GM19438 (cell line): ENCODE data around the gene THADA.

ENCODE experiments used
- ATAC-seq: cut with Tn5 transposase; IDR thresholded peaks from one replicate; pipeline ENCODE4 v1.9.1; 2021; ENCODE audit warnings: low read depth; ENCODE audit not compliant: unreplicated experiment

Gene THADA

GRCh38 chr2:43220229-43220751 is 375.5 kb downstream of the THADA start:
- no peak for ATAC-seq

- peak; percentile 54 for ATAC-seq
Observed at GRCh38 chr2:43219383-43220228, 376.2 kb downstream of the THADA start.

GRCh38 chr2:43218702-43219382 is 377.0 kb downstream of the THADA start:
- peak; percentile 35 for ATAC-seq

GRCh38 chr2:43218155-43218701 is 377.6 kb downstream of the THADA start:
- ATAC-seq: peak; percentile 10

- no peak for ATAC-seq
Observed at GRCh38 chr2:43217228-43218154, 378.3 kb downstream of the THADA start.

- no peak for ATAC-seq
Observed at GRCh38 chr2:43216629-43217028, 379.2 kb downstream of the THADA start.

- ATAC-seq: no peak
Observed at GRCh38 chr2:43215673-43216255, 380.1 kb downstream of the THADA start.

- ATAC-seq: no peak
Observed at GRCh38 chr2:43214253-43214652, 381.6 kb downstream of the THADA start.

GRCh38 chr2:43212931-43213330 is 382.9 kb downstream of the THADA start:
- ATAC-seq: no peak

- ATAC-seq: no peak
Observed at GRCh38 chr2:43212216-43212835, 383.5 kb downstream of the THADA start.

- no peak for ATAC-seq
Observed at GRCh38 chr2:43210467-43211303, 385.2 kb downstream of the THADA start.

- ATAC-seq: no peak
Observed at GRCh38 chr2:43210125-43210466, 385.7 kb downstream of the THADA start.

- ATAC-seq: no peak
Observed at GRCh38 chr2:43209204-43209717, 386.6 kb downstream of the THADA start.

- no peak for ATAC-seq
Observed at GRCh38 chr2:43207553-43208300, 388.1 kb downstream of the THADA start.

- ATAC-seq: no peak
Observed at GRCh38 chr2:43206602-43207001, 389.2 kb downstream of the THADA start.

GRCh38 chr2:43203373-43203772 is 392.5 kb downstream of the THADA start:
- ATAC-seq: no peak

- no peak for ATAC-seq
Observed at GRCh38 chr2:43202289-43202688, 393.5 kb downstream of the THADA start.

- no peak for ATAC-seq
Observed at GRCh38 chr2:43201497-43201896, 394.3 kb downstream of the THADA start.
